GM12864 (cell line): ENCODE results near the gene LINC00632.

Experiments
- DNase-seq: peaks from one replicate; pipeline ENCODE4 v3.0.0-alpha.2; 2011; ENCODE audit warnings: low read depth
- H3K4me3 ChIP-seq: 2 replicates; pipeline ENCODE4 v1.5.1; 2011; ENCODE audit warnings: mild to moderate bottlenecking, low read depth, low read length, control low read depth
- TF ChIP-seq, protein P1 (sequence below): IDR thresholded peaks from 2 replicates; pipeline ENCODE4 v1.5.1; 2011; ENCODE audit warnings: low read depth, mild to moderate bottlenecking, moderate library complexity, low read length, control low read depth, inconsistent platforms; ENCODE audit errors: missing control alignments

The LINC00632 gene

DNA sequence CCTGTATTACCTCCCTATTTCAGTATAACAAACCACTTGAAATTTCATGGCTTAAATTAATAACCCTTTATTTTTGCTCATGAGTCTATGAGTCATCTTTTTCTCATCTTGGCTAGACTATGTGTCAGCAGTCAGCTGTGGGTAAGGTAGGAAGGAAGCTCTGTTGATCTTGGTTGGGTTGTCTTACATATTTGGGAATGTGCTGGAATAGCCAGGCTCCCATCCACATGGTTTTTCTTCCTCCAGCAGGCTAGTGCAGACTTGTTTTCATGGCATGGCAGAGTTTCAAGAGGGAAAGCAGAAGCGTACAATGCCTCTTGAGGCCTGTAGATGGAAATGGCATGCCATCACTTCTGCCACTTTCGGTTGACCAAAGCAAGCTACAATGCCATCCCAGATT lies 89.7 kb downstream of the LINC00632 start:
- TF ChIP-seq, protein P1, sequence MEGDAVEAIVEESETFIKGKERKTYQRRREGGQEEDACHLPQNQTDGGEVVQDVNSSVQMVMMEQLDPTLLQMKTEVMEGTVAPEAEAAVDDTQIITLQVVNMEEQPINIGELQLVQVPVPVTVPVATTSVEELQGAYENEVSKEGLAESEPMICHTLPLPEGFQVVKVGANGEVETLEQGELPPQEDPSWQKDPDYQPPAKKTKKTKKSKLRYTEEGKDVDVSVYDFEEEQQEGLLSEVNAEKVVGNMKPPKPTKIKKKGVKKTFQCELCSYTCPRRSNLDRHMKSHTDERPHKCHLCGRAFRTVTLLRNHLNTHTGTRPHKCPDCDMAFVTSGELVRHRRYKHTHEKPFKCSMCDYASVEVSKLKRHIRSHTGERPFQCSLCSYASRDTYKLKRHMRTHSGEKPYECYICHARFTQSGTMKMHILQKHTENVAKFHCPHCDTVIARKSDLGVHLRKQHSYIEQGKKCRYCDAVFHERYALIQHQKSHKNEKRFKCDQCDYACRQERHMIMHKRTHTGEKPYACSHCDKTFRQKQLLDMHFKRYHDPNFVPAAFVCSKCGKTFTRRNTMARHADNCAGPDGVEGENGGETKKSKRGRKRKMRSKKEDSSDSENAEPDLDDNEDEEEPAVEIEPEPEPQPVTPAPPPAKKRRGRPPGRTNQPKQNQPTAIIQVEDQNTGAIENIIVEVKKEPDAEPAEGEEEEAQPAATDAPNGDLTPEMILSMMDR, result no peak
- DNase-seq, result no peak
- no peak overlapping the region for H3K4me3 ChIP-seq

DNA sequence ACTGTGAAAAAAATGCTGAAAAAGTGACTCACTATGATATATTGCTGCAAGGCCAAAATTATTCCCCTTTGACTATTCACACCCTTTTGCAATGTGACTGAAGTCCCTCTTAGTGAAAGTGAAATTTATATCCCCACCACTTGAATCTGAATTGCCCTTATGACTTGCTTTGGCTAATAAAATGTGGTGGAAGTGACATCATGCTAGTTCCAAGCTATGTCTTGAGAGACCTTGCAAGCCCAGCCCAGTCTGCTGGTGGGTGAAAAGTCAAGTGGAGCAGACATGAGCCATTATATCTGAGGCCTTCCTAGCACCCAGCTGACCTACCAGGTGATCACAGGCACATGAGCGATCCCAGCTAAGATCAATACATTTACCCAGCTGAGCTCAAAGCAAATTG lies 94.7 kb downstream of the LINC00632 start:
- H3K4me3 ChIP-seq, result no peak overlapping the region
- DNase-seq, result no peak
- TF ChIP-seq, protein P1, result no peak

GRCh38 chrX:140815868-140816267 lies 106.3 kb downstream of the LINC00632 start:
- no peak for DNase-seq
- H3K4me3 ChIP-seq, result no peak overlapping the region
- TF ChIP-seq, protein P1, result no peak

DNA sequence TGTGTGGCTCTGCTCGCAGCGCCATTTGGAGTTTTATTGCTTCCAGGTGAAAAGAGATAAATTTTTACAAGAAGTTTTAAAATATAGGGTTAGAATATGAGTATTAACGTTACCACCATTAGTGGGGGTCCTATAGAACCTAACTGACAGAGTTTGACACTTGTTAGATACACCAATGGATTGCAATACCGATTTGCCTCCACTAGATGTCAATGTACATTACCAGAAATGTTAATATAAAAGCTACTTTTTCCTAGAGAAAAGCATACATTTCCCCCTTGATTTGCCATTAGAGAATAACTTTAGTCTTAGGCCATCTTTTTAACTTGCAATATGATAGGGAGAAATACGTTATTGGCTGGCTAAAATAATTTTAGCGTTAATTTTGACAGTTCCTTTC lies 108.4 kb downstream of the LINC00632 start:
- no peak overlapping the region for H3K4me3 ChIP-seq
- TF ChIP-seq, protein P1, result peak; percentile 36
- DNase-seq, result no peak

- TF ChIP-seq, protein P1, result no peak
- DNase-seq, result no peak
- H3K4me3 ChIP-seq, result no peak overlapping the region
Measured at GRCh38 chrX:140821280-140821679, 111.7 kb downstream of the LINC00632 start.

GRCh38 chrX:140822184-140822583 lies 112.6 kb downstream of the LINC00632 start:
- no peak for DNase-seq
- TF ChIP-seq, protein P1, result no peak
- H3K4me3 ChIP-seq, result no peak overlapping the region

DNA sequence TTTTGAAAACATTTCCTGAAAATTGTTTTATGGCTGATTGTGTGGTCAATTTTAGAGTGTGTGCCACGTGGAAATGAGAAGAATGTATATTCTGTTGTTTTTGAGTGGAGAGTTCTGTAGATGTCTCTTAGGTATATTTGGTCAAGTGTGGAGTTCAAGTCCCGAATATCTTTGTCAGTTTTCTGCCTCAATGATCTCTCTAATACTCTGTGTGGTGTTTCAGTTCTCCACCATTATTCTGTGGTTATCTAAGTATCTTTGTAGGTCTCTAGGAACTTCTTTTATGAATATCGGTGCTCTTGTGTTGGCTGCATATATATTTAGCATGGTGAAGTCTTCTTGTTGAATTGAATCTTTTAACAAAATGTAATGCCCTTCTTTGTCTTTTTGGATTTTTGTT lies 113.3 kb downstream of the LINC00632 start:
- no peak for DNase-seq
- no peak overlapping the region for H3K4me3 ChIP-seq
- TF ChIP-seq, protein P1, result no peak
